Gastroesophageal sphincter (tissue), 3 donors: ENCODE measurements around the gene GSK3A.

Experiments
- CTCF ChIP-seq, 4 experiments: fragments of 200-600 bp in 2 of 4; fragments of 450-650 bp in 2 of 4; sonication (generic) in 1 of 4; IDR thresholded peaks; one replicate each; pipeline ENCODE4 v1.5.1; 2017 to 2019; ENCODE audit warnings: antibody characterized with exemption in 4 of 4, mild to moderate bottlenecking in 2 of 4, moderate library complexity in 2 of 4
- EP300 ChIP-seq: sonication (generic); formaldehyde crosslinking; IDR thresholded peaks from one replicate; pipeline ENCODE4 v1.6.1; 2017; ENCODE audit warnings: antibody characterized with exemption, mild to moderate bottlenecking
- POLR2A ChIP-seq, 2 donors: fragments of 450-650 bp; IDR thresholded peaks; one replicate each; pipeline ENCODE4 v1.6.1; 2017; ENCODE audit warnings: antibody characterized with exemption in 2 of 2, mild to moderate bottlenecking in 2 of 2, moderate library complexity in 1 of 2

DNA sequence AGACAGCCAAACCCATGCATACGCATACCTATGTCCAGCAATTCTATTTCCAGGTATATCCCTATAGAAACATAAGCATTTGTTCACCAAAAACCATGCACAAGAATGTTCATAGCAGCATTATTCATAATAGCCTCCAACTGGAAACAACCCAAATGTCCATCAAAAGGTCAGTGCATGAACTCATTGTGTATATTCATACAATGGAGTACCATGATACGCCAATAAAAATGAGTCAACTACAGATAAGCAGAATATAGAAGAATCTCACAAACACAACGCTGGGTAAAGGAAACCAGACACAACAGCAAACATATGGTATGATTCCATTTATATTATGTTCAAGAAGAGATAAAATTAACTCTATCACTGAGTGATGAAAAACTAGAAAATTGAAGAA, 48.7 kb downstream of the GSK3A start:
- no peak for TF ChIP-seq EP300
- TF ChIP-seq CTCF (IDR thresholded peaks at IDR 0.05) = no peak
- no peak for TF ChIP-seq POLR2A (IDR thresholded peaks at IDR 0.05)
